IPS-15b (cell line): ENCODE results near the gene GPR108.

Experiments
- H3K27me3 ChIP-seq: one replicate; pipeline ENCODE4 v1.6.1; 2013; ENCODE audit warnings: low read length; ENCODE audit not compliant: control insufficient read depth, insufficient read depth
- H3K36me3 ChIP-seq: one replicate; pipeline ENCODE4 v1.6.1; 2013; ENCODE audit warnings: low read length; ENCODE audit not compliant: control insufficient read depth, insufficient read depth
- H3K4me1 ChIP-seq: one replicate; pipeline ENCODE4 v1.6.1; 2013; ENCODE audit warnings: mild to moderate bottlenecking, low read length; ENCODE audit not compliant: control insufficient read depth, insufficient read depth
- H3K4me3 ChIP-seq: one replicate; pipeline ENCODE4 v1.5.1; 2013; ENCODE audit warnings: low read depth, low read length
- H3K9ac ChIP-seq: one replicate; pipeline ENCODE4 v1.6.1; 2013; ENCODE audit warnings: low read depth, mild to moderate bottlenecking, low read length
- H3K9me3 ChIP-seq: one replicate; pipeline ENCODE4 v1.6.1; 2013; ENCODE audit warnings: mild to moderate bottlenecking, low read length; ENCODE audit not compliant: control insufficient read depth, insufficient read depth

Gene GPR108

GRCh38 chr19:6740589-6741343 is 3.4 kb upstream of the GPR108 start:
- H3K4me3 ChIP-seq: peak overlapping the region; percentile 84
- no peaks in the 10 kb centered on the region for H3K9me3 ChIP-seq
- peaks cover 28% of the 10 kb centered on the region for H3K36me3 ChIP-seq
- peaks cover 13% of the 10 kb centered on the region for H3K4me1 ChIP-seq
- peak overlapping the region; percentile 73 for H3K9ac ChIP-seq
- H3K27me3 ChIP-seq: no peaks in the 10 kb centered on the region

- peaks cover 13% of the 10 kb centered on the region for H3K4me1 ChIP-seq
- no peaks in the 10 kb centered on the region for H3K27me3 ChIP-seq
- peaks cover 21% of the 10 kb centered on the region for H3K36me3 ChIP-seq
- H3K9ac ChIP-seq: peak overlapping the region; percentile 73
- peak overlapping the region; percentile 84 for H3K4me3 ChIP-seq
- no peaks in the 10 kb centered on the region for H3K9me3 ChIP-seq
These were observed 2.7 kb upstream of the GPR108 start for GRCh38 chr19:6739883-6740588.

GRCh38 chr19:6739390-6739882 is 2.1 kb upstream of the GPR108 start, which contains the start of gene TRIP10:
Gene TRIP10 (plus strand): TSS chr19:6739680. CDS start chr19:6739762, 82 bp downstream.
- Histone ChIP-seq H3K4me1 (peaks cover 13% of the 10 kb centered on the region), H3K9me3 (no peaks in the 10 kb centered on the region), H3K4me3 (peak within 1 kb of the TSS; percentile 84), H3K36me3 (peaks cover 15% of the 10 kb centered on the region), H3K9ac (peak within 1 kb of the TSS; percentile 73), H3K27me3 (no peaks in the 10 kb centered on the region)

- H3K9ac ChIP-seq: peak overlapping the region; percentile 41
- no peaks in the 10 kb centered on the region for H3K27me3 ChIP-seq
- no peaks in the 10 kb centered on the region for H3K9me3 ChIP-seq
- peaks cover 13% of the 10 kb centered on the region for H3K4me1 ChIP-seq
- peak overlapping the region; percentile 65 for H3K4me3 ChIP-seq
- H3K36me3 ChIP-seq: peaks cover 10% of the 10 kb centered on the region
These were observed 1.5 kb upstream of the GPR108 start for GRCh38 chr19:6738787-6739389.

GRCh38 chr19:6737873-6738786 is 750 bp upstream of the GPR108 start:
- peaks cover 9% of the 10 kb centered on the region for H3K4me1 ChIP-seq
- H3K9me3 ChIP-seq: no peaks in the 10 kb centered on the region
- H3K36me3 ChIP-seq: peaks cover 5% of the 10 kb centered on the region
- peak overlapping the region; percentile 65 for H3K4me3 ChIP-seq
- no peaks in the 10 kb centered on the region for H3K27me3 ChIP-seq
- no peak overlapping the region for H3K9ac ChIP-seq

GRCh38 chr19:6736917-6737283 is 480 bp downstream of the GPR108 start:
- Histone ChIP-seq H3K4me3 (peak overlapping the region; percentile 87), H3K9me3 (no peaks in the 10 kb centered on the region), H3K9ac (peak overlapping the region; percentile 87), H3K27me3 (no peaks in the 10 kb centered on the region), H3K4me1 (peaks cover 9% of the 10 kb centered on the region), H3K36me3 (peaks cover 3% of the 10 kb centered on the region)

GRCh38 chr19:6736169-6736916 is 1.0 kb downstream of the GPR108 start:
- Histone ChIP-seq H3K9me3 (no peaks in the 10 kb centered on the region), H3K9ac (peak overlapping the region; percentile 70), H3K4me1 (peaks cover 6% of the 10 kb centered on the region), H3K4me3 (peak overlapping the region; percentile 87), H3K36me3 (peaks cover 3% of the 10 kb centered on the region), H3K27me3 (no peaks in the 10 kb centered on the region)

GRCh38 chr19:6735181-6735911 is 2.0 kb downstream of the GPR108 start:
- Histone ChIP-seq H3K9ac (peak overlapping the region; percentile 10), H3K9me3 (no peaks in the 10 kb centered on the region), H3K36me3 (peaks cover 3% of the 10 kb centered on the region), H3K27me3 (no peaks in the 10 kb centered on the region), H3K4me1 (peaks cover 5% of the 10 kb centered on the region), H3K4me3 (peak overlapping the region; percentile 23)

GRCh38 chr19:6734096-6734696 is 3.2 kb downstream of the GPR108 start:
- Histone ChIP-seq H3K4me1 (peaks cover 5% of the 10 kb centered on the region), H3K36me3 (peaks cover 3% of the 10 kb centered on the region), H3K4me3 (no peak overlapping the region), H3K9me3 (no peaks in the 10 kb centered on the region), H3K9ac (no peak overlapping the region), H3K27me3 (no peaks in the 10 kb centered on the region)
